NCI-H1694 treated with DMSO at 0.1 percent for 48 hours (cell line): Measurements from ENCODE around the gene MRPL50.

ENCODE experiments used
- DNase-seq: peaks from one replicate; lab custom pipeline; 2025; lab: John Stamatoyannopoulos, UW

The MRPL50 gene

DNA sequence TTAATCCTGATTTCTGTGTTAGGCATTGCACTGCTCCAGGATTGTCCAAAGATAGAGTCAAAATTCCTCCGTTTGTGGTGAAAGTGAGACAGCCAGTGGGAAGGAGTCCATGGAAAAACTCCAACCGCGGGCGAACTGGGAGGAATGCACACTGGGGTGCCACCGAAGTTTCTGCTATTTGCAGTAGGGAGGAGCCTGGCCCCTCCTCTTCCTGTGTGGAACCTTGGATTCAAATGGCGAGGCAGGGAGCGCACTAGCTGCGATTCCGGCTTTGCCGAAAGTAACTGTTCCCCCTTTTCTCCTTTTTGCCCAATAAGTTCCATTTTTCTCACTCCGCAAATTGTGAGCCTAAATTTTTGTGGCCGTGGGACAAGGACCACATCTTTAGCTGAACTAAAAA, 22.9 kb downstream of the MRPL50 start:
- no peak for DNase-seq

DNA sequence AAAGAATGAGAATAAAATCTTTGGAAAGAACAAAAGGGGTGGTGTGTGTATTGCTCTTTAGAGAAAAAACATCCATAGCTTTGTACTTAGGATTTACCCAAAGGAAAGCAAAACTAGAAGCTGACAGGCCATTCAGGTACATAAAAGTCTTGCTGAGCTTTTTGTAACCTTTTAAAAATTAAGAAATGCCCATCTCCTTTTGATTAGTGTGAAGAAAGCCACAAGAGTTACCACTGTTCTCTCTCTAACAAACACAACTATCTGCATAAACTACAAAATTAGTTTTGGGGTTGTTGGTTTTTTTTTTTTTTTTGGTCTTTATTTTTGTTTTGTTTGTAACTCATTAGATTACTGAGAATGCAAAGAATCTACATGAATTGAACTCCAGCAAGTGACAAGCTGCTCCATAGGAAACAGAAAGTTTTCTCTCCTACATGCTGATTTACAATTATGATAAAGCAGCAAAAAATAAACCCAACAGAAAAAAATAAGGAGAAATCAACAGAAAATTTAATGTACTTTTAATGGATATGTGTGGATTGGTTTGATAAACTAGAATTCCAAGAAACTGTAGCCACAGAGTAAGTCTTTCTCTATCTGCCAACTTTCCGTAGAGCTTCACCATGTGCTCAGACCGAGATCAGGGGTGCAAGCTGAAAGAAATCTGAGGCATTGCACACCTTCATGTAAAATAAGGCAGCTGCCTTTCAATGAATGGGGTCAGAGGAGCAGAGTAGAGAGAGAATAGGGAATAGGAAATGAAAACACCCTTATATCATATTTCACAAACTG, 25.9 kb downstream of the MRPL50 start:
- DNase-seq: no peak

DNA sequence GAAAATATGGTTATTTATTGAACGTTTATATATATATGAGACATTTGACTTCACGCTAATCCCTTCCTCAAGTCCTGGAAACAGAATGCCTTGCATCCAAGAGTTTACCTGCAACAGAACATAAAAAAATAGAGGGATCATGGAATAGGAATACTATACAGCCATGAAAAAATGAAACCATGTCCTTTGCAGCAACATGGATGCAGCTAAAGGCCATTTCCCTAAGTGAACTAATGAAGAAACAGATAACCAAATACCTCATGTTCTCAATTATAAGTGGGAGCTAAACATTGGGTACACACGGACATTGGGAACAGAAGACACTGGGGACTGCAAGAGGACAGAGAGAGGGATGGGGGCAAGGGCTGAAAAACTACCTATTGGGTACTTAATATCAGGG, 26.6 kb downstream of the MRPL50 start:
- DNase-seq: no peak

DNA sequence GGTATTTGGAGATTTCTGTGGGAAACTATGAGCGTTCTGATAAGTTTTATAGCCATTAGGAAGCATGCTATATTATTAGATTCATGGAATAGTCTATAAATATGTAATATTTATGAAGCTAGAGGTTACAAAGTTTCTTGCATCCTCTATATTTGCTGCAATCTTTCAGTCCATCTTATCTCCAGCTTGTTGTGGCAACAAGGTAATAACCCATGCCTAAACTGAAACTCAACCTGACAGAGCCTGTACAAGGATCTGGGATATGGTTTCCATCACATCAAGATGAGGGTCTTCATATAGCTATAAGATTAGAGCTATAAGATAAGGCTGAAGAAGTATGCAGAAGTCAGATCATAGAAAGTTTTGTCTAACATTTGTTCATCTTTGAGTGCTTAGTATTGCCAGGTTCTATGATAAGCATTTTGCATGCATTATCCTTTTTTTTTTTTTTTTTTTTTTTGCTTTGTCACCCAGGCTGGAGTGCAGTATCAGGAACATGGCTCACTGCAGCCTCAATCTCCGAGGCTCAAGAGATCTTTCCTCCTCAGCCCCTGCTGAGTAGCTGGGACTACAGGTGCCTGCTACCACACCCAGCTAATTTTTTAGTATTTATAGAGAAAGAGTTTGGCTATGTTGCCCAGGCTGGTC, 28.4 kb downstream of the MRPL50 start:
- no peak for DNase-seq

DNA sequence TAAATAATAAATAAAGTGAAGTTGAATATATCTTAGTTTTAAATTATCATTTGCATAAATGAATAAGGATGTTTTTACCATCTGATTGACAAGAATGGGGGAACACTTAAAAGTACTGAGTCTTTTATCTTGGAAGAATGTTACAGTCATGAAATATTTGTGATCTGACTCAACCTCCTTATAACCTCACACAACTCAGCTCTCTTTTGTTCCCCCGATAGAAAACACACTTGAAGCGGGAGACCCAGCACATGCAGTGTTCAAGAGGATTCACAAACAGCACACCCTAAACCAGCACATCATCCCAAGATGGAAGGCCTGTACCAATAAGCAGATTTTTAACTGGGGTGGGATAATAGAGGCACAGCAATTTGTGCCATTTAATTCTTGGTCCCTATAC, 29.1 kb downstream of the MRPL50 start:
- DNase-seq: no peak

DNA sequence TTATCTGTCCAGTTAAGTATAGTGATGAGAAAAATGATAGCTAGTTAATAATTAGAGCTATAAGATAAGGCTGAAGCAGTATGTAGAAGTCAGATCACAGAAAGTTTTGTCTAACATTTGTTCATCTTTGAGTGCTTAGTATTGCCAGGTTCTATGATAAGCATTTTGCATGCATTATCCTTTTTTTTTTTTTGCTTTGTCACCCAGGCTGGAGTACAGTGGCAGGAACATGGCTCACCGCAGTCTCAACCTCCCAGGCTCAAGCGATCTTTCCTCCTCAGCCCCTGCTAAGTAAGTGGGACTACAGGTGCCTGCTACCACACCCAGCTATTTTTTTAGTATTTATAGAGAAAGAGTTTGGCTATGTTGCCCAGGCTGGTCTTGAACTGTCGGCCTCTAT, 31.1 kb downstream of the MRPL50 start:
- DNase-seq: no peak

DNA sequence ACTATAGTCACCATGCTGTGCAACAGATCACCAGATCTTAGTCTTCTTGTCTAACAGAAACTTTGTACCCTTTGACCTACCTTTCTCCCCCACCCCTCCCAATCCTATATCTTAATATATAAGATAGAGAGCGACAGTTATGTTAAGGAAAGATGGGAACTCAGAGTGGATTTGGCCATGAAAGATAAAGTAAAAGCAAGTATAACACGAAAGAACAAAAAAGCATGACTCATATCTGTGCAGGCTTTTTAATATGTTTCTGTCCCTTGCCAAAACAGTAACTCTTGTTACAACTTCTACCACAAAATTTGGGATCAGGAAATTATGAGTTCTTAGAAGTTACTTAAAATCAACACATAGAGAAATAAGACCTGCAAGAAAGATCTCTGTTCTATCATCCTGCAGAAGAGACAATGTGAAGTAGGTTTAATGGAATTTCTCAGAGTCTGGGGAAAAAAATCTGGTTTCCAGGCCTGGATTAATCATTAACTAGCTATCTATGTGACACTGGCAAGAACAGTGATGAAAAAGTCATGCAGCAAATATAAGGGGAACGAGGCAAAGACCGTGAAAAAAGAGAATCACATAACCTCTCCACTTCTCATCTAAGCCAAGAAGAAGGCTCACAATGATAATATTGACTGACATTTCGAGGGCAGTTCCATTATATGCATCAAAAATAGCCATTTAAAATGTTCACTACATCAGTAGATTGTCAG, 32.2 kb downstream of the MRPL50 start:
- DNase-seq: no peak

DNA sequence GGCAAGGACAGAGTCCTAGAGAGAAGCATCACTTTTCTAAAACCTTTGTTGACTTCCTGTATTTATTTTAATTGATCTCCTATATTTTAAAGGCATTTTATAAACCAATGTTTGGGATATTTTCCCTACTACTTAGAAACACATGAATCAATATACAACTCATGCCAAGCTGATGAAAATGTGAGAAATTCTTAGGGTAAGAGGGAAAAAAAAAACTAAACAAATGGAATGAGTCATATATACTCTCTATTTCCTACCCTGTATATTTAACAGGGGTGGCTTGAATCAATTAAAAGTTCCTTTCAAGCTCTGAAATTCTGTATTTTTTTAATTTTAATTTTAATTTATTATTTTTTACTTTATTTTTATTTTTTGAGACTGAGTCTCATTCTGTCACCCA, 33.2 kb downstream of the MRPL50 start:
- DNase-seq: no peak

DNA sequence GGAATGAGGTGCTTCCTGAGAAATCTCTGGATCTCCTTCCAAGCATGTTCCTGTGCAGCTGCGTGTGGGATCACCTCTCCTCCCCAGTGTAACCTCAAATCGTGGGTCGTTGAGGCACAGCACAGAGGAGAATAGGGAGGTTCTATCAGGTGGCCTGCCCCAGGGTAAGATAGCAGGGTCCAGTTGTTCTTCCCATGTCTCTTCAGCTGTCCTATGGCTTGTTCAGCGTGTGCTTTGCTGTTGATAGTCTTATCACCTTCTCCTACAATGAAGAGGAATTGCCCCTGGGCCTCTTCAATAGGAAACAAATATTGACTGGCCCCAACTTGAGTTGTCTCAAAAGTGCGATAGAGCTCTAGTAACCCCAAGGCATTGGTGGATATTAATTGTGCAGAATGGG, 36.0 kb downstream of the MRPL50 start:
- no peak for DNase-seq

DNA sequence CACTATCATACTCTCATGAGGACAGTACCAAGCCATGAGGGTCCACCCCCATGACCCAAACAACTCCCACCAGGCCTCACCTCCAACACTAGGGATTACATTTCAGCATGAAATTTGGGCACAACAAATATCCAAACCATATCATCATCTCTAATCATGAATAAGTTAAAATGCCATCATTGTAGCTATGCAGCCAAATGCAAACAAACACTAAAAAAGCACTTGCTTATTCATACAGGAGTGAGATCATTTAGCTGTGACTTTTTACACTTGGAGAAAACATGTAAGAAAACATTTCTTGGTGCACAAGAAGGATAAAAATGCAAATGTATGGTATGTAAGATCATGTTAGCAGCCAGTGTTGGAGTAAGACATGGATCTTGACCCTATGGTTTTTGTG, 37.8 kb downstream of the MRPL50 start:
- no peak for DNase-seq

DNA sequence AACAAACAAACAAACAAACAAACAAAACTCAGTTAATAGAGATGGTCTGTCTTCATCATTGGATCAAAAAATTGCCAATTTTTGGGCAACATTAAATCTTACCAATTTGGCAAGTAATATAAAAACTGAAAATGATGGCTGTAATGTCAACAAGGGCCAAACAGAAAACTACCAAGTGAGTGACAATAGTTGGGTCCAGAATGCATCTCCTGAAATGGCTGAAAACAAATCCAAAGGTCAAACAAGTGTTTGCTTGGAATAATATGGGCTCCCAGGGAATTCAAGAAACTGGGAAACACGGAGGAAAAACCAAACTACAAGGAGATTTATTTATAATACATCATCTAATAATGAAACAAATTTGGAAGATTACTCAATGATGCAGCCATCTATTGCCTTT, 38.7 kb downstream of the MRPL50 start:
- DNase-seq: no peak

DNA sequence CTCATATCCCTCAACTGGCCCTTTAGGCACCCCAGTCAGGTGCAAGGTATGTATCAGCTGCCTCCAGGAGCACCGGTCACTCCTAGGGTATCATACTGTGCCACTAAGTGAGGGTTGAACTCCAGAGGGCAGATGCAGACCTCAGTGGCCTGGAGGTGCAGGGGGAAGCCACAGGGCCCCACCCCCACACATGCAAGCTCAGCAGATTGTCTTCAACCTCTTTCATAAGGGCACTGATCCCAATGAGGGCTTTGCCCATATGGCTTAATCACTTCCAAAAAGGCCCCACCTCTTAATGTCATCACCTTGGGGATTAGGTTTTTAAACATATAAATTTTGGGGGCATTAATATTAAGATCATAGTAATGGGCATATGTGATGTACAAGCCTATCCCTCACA, 41.8 kb downstream of the MRPL50 start:
- DNase-seq: no peak

DNA sequence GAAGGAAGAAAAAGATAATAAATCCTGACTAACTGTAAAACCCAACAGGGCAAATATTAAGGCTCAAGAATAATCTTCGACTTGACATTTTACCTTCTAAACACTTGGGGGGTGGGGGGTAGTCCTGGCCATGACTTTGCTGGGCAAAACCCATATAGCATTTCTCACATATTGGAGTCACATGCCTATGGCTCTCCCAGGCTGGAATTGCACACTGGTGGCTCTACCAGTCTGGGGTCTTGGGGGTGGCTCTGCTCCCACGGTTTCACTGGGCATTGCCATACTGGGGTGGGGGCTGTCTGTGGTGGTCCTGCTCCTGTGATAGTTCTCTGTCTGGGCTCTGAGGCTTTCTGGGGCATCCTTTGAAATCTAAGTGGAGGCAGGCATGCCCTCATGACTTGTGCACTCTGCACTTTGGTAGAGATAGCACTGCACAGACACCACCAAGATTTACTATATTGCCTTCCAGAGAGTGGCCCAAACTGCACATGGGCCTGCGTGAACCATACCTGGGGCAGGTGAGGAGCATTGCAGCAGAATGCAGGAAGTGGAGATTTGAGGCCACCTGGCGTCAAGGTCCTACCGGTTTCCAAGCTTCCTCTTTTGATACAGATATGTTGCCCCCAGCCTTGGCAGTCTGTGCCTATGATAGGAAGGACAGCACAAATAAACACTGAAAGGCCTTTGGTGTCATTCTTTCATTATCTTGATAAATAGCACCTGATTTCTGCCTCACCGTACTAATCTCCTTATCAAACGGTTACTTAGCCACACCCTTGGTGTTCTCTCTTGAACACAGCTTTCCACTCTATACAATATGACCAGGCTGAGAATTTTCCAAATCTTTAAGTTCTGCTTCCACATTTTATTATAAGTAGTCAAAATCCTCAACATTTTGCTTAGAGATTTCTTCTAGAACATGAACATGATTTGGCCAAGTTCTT, 43.4 kb downstream of the MRPL50 start:
- DNase-seq: no peak

DNA sequence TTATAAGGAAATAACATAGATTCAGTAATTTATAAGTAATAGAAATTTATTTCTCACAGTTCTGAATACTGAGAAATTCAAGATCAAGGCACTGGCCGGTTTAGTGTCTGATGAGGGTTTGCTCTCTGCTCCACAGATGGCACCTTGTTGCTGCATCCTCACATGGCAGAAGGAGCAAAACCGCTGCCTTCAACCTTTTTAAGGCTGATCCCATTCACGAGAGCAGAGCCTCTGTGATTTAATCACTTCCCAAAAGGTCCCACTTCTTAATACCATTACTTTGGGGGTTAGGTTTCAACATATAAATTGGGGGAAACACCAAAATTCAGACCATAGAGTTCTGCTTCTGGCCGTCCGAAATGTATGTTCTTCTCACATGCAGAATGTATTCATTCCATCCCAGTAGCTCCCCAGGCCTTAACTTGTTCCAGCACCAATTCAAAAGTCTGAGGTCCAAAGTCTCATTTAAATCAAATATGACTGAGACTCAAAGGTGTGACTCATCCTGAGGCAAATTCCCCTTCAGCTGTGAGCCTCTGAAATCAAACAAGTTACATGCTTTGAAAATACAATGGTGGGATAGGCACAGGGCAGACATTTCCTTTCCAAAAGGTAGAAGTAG, 44.2 kb downstream of the MRPL50 start:
- DNase-seq: no peak

DNA sequence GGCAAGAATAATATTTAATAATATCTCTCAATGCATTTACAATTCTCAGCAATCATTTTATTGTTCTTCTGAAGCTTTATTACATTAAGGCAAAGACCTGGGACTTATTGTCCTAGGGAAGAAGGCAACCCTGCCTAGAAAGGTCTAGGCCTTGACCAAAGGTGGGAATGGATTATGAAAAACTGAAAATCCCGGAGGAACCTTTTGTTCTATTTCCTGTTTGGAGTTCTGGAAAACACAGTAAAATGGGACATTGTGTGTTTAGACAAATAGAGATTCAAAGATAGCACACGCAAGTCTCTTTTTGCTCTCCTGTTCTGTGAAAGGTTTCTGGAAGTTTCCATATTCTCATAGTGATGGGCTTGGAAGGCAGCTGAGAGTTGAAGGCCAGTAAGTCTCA, 44.7 kb downstream of the MRPL50 start:
- no peak for DNase-seq

DNA sequence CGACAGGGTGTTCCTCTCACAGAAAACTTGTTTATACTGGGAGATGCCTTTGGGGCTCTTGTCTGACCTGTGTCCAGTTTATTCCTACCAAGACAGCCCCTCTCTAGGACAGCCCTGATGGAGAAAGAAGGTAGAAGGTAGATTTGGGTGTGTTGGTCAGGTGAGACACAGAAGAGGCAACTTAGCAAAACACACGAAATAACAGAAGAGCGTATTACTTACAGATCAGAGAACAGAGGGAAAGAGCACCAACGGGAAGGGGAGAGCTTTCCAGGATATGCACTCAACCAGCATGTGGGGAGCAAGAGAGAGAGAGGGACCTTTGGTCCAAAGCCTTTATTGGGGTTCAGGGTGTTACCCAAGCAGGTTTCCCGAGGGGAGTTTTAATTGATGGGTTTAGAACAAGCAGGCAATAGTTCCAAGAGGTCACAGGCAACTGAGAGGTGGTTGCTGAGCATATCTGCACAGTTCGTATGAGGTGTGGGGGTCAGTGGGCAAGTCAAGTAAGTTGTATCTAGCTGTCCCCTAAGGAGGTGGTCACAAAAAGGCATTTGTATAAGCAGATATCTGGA, 45.4 kb downstream of the MRPL50 start:
- no peak for DNase-seq

DNA sequence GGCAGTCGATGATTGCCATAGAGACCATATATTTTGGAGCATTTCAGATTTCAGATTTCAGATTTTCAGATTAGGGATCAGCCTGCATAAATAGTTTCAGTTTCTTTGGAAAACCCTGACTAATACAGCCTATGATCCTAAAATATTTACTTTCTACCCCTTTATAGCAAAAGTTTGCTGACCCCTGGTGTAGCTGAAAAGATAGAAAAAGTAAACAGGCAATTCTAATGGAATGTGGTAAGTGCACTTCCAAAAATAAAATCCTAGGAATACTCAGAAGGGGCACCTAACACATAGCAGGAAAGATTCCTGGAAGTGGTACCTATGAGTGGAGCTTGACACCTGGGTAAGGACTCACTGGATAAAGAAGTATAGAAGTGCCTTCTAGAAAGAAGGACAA, 48.1 kb downstream of the MRPL50 start:
- no peak for DNase-seq

DNA sequence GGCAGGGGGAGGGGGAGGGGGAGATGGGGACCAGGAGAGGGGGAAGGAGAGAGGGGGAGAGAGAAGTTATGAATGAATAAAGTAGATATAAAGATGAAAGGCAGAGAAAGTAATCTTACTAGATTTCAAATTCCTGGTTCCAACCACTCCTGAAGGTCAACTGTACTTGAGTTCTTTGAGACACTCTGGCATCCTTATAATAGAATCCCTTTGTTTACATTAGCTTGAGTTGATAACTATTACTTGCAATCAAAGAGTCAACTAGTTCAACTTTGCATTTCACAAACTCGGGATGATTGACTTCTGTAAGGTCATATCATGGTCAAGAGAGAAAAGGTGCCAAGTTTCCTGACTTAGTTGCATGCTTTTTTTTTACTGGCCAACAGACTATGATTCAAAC, 55.8 kb downstream of the MRPL50 start:
- no peak for DNase-seq

DNA sequence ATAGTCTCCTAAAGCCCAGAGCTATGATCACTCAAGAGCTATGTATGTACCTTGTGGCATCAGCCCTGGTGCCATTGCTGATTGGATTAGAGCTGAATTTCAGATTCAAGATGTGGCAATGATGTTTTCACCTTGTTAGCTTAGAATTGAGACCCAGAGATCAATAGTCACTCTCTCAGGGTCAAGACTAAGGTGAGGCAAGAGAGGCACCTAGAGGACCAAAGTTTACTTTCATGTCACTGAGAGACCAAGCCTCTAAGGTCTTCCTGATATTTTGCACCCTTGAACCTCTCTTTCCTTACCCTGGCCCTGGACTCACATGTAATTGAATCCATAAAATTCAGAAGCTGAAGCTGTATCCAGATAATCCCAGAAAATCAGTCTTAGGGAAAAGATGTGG, 56.5 kb downstream of the MRPL50 start:
- DNase-seq: no peak
